Measurements from ENCODE around the gene SLC45A2. TPM values are rescaled to one million over a fixed set of nuclear protein-coding genes. Genes with fewer than 3 reads are reported as not detected.
"Not testable (repeated sequence)": the region's sequence is repeated elsewhere in the genome, so short reads cannot be mapped to it uniquely, and the experiment has no call there.

Gene SLC45A2
- total RNA-seq, 1 experiment from 2014 or later: not detected

DNA sequence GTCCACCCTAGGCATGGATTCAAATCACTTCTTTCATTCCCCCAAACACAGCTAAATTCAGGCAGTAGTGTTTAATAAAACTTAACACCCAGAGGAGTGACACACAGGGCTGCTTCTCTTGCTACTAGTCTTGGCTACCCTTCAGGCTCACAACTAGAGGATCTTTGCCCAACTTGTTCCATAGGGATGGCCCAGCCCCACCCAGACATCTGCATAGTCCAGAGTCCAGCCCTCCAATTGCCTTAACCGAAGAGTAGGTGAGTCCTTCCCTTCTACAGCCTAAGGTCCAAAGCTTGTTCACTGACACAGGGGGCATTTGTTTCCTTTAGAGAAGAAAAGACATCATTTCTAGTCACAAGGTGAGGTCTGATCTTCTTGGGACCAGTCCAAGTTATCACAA is 63.5 kb downstream of the SLC45A2 start (continued):
- TF ChIP-seq, protein P1, sequence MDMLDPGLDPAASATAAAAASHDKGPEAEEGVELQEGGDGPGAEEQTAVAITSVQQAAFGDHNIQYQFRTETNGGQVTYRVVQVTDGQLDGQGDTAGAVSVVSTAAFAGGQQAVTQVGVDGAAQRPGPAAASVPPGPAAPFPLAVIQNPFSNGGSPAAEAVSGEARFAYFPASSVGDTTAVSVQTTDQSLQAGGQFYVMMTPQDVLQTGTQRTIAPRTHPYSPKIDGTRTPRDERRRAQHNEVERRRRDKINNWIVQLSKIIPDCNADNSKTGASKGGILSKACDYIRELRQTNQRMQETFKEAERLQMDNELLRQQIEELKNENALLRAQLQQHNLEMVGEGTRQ (CRISPR knock-in tag; IDR thresholded peaks at IDR 0.05): no peak
- TF ChIP-seq, protein P2, sequence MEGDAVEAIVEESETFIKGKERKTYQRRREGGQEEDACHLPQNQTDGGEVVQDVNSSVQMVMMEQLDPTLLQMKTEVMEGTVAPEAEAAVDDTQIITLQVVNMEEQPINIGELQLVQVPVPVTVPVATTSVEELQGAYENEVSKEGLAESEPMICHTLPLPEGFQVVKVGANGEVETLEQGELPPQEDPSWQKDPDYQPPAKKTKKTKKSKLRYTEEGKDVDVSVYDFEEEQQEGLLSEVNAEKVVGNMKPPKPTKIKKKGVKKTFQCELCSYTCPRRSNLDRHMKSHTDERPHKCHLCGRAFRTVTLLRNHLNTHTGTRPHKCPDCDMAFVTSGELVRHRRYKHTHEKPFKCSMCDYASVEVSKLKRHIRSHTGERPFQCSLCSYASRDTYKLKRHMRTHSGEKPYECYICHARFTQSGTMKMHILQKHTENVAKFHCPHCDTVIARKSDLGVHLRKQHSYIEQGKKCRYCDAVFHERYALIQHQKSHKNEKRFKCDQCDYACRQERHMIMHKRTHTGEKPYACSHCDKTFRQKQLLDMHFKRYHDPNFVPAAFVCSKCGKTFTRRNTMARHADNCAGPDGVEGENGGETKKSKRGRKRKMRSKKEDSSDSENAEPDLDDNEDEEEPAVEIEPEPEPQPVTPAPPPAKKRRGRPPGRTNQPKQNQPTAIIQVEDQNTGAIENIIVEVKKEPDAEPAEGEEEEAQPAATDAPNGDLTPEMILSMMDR (IDR thresholded peaks at IDR 0.05): no peak

DNA sequence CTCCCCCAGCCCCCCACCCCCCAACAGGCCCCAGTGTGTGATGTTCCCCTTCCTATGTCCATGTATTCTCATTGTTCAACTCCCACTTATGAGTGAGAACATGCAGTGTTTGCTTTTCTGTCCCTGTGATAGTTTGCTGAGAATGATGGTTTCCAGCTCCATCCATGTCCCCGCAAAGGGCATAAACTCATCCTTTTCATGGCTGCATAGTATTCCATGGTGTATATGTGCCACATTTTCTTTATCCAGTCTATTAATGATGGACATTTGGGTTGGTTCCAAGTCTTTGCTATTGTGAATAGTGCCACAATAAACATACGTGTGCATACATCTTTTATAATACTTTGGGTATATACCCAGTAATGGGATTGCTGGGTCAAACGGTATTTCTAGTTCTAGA is 69.6 kb downstream of the SLC45A2 start:
- POLR2A ChIA-PET; H3K27me3 Mint-ChIP-seq (ENCODE audit: low read depth); CTCF ChIA-PET; H3K4me1 Mint-ChIP-seq; ATAC-seq; H3K27ac Mint-ChIP-seq; H3K4me3 Mint-ChIP-seq; DNase-seq (ENCODE audit: low spot score): not testable (repeated sequence)
- H3K9me3 Mint-ChIP-seq: peaks cover 56% of the 10 kb centered on the region
- H3K36me3 Mint-ChIP-seq: peaks cover 28% of the 10 kb centered on the region

DNA sequence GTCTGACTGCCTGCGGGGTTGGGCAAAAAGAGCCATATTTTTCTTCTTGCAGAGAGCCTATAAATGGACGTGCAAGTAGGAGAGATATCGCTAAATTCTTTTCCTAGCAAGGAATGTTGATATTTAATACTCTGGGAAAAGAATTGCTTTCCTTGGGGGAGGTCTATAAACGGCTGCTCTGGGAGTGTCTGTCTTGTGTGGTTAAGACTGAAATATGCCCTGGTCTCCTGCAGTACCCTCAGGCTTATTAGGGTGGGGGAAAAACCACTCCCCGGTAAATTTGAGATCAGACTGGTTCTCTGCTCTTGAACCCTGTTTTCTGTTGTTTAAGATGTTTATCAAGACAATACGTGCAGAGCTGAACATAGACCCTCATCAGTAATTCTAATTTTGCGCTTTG is 78.2 kb downstream of the SLC45A2 start:
- CTCF ChIA-PET; H3K4me1 Mint-ChIP-seq; H3K27ac Mint-ChIP-seq; POLR2A ChIA-PET; ATAC-seq; H3K4me3 Mint-ChIP-seq; DNase-seq (ENCODE audit: low spot score); H3K27me3 Mint-ChIP-seq (ENCODE audit: low read depth): not testable (repeated sequence)
- Mint-ChIP-seq H3K36me3 (peaks cover 38% of the 10 kb centered on the region), H3K9me3 (peaks cover 59% of the 10 kb centered on the region)

DNA sequence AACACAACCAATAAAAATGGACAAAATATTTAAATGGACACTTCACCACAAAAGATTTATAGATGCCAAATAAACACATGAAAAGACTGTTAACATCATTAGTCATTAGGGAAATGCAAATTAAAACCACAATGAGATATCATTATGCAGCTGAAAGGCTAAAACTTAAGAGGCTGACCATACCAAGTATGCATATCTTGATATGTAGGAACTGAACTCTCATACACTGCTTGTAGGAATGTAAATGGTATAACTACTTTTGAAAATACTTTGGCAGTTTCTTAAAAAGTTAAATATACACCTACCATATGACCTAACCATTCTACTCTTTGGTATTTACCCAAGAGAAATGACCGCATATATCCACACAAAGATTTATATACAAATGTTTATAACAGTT is 79.1 kb downstream of the SLC45A2 start:
- Mint-ChIP-seq H3K9me3 (peaks cover 59% of the 10 kb centered on the region), H3K27ac (no peak overlapping the region), H3K4me3 (no peak overlapping the region), H3K36me3 (peaks cover 38% of the 10 kb centered on the region), H3K4me1 (no peaks in the 10 kb centered on the region), H3K27me3 (ENCODE audit: low read depth) (no peaks in the 10 kb centered on the region)
- ChIA-PET POLR2A (no interaction called here), CTCF (no interaction called here)
- TF ChIP-seq CBFB (CRISPR knock-in tag; IDR thresholded peaks at IDR 0.05; ENCODE audit: low read depth): no peak
- TF ChIP-seq, protein P3, sequence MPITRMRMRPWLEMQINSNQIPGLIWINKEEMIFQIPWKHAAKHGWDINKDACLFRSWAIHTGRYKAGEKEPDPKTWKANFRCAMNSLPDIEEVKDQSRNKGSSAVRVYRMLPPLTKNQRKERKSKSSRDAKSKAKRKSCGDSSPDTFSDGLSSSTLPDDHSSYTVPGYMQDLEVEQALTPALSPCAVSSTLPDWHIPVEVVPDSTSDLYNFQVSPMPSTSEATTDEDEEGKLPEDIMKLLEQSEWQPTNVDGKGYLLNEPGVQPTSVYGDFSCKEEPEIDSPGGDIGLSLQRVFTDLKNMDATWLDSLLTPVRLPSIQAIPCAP (CRISPR knock-in tag; IDR thresholded peaks at IDR 0.05): no peak
- no peak for TF ChIP-seq NR1H2 (CRISPR knock-in tag; IDR thresholded peaks at IDR 0.05)
- TF ChIP-seq, protein P4, sequence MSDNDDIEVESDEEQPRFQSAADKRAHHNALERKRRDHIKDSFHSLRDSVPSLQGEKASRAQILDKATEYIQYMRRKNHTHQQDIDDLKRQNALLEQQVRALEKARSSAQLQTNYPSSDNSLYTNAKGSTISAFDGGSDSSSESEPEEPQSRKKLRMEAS (CRISPR knock-in tag; IDR thresholded peaks at IDR 0.05): no peak
- TF ChIP-seq, protein P5, sequence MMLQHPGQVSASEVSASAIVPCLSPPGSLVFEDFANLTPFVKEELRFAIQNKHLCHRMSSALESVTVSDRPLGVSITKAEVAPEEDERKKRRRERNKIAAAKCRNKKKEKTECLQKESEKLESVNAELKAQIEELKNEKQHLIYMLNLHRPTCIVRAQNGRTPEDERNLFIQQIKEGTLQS (CRISPR knock-in tag; conservative IDR thresholded peaks at IDR 0.05): no peak
- no peak for TF ChIP-seq CREM (CRISPR knock-in tag; IDR thresholded peaks at IDR 0.05)
- no peak for TF ChIP-seq KAT7 (CRISPR knock-in tag; IDR thresholded peaks at IDR 0.05; ENCODE audit: borderline replicate concordance)
- TF ChIP-seq, protein P6, sequence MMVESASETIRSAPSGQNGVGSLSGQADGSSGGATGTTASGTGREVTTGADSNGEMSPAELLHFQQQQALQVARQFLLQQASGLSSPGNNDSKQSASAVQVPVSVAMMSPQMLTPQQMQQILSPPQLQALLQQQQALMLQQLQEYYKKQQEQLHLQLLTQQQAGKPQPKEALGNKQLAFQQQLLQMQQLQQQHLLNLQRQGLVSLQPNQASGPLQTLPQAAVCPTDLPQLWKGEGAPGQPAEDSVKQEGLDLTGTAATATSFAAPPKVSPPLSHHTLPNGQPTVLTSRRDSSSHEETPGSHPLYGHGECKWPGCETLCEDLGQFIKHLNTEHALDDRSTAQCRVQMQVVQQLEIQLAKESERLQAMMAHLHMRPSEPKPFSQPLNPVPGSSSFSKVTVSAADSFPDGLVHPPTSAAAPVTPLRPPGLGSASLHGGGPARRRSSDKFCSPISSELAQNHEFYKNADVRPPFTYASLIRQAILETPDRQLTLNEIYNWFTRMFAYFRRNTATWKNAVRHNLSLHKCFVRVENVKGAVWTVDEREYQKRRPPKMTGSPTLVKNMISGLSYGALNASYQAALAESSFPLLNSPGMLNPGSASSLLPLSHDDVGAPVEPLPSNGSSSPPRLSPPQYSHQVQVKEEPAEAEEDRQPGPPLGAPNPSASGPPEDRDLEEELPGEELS (CRISPR knock-in tag; IDR thresholded peaks at IDR 0.05): no peak
- TF ChIP-seq TP53 (CRISPR knock-in tag; IDR thresholded peaks at IDR 0.05): no peak
- TF ChIP-seq SOX15 (CRISPR knock-in tag; IDR thresholded peaks at IDR 0.05): no peak
- no peak for TF ChIP-seq SMAD4 (CRISPR knock-in tag; IDR thresholded peaks at IDR 0.05)
- TF ChIP-seq JAZF1 (CRISPR knock-in tag; IDR thresholded peaks at IDR 0.05): no peak
- TF ChIP-seq, protein P7, sequence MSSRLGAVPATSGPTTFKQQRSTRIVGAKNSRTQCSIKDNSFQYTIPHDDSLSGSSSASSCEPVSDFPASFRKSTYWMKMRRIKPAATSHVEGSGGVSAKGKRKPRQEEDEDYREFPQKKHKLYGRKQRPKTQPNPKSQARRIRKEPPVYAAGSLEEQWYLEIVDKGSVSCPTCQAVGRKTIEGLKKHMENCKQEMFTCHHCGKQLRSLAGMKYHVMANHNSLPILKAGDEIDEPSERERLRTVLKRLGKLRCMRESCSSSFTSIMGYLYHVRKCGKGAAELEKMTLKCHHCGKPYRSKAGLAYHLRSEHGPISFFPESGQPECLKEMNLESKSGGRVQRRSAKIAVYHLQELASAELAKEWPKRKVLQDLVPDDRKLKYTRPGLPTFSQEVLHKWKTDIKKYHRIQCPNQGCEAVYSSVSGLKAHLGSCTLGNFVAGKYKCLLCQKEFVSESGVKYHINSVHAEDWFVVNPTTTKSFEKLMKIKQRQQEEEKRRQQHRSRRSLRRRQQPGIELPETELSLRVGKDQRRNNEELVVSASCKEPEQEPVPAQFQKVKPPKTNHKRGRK (CRISPR knock-in tag; IDR thresholded peaks at IDR 0.05; ENCODE audit: borderline replicate concordance): no peak
- TF ChIP-seq GABPB1 (CRISPR knock-in tag; IDR thresholded peaks at IDR 0.05): no peak
- no peak for TF ChIP-seq NFATC4 (CRISPR knock-in tag; IDR thresholded peaks at IDR 0.05)
- DNase-seq (ENCODE audit: low spot score) (no peak), ATAC-seq (no peak)

Data from WTC11 (cell line).